HG03045 (cell line): ENCODE results near the gene PCNX2.

ENCODE experiments used
- ATAC-seq: cut with Tn5 transposase; IDR thresholded peaks from one replicate; pipeline ENCODE4 v1.9.1; 2021; ENCODE audit warnings: mild to moderate bottlenecking, moderate library complexity; ENCODE audit not compliant: unreplicated experiment

Gene PCNX2

DNA sequence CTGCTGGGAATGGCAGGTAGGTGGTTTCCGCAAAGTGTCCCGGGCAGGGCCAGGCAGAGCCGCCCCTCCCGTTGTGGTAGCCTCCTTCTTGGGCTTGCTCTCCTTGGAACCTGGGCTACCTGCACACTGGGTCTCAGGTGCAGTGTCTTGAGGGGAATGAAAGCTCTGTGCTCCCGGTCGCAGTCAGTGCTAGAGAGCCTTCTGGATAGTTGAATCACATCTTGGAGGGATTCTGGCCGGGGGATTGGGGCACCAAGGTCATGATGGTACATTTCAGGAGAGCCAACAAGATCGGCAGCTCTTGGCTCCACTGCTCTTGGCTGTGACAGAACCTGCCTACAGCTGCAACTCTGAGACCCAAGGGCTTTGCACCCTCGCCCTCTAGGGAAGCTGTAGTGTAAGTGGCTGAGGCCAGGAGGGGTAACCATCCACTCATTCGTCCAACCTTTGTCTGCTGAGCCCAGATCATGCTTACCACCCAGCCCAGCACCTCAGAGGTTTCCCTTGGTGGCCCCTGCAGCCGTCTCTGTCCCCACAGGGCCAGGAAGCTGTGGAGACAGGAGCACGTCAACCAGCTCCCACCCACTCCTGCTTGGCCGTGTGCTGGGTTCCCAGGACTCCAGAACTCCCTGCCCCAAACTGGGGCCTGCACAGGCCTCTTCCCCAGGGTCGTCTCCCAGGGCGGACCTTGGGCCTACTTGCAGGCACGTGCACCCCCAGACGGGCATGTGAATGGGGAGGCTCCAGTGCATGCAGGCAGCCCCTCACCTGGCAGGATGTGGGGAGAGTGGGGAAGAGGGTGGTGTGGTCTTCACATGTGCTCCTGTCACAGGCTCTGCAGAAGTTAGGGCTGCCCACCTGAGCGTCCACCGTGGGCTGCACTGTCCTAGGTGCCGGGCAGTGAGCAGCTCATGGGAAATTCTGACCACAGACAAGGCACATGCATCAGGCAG lies 305.1 kb downstream of the PCNX2 start:
- ATAC-seq, result no peak

DNA sequence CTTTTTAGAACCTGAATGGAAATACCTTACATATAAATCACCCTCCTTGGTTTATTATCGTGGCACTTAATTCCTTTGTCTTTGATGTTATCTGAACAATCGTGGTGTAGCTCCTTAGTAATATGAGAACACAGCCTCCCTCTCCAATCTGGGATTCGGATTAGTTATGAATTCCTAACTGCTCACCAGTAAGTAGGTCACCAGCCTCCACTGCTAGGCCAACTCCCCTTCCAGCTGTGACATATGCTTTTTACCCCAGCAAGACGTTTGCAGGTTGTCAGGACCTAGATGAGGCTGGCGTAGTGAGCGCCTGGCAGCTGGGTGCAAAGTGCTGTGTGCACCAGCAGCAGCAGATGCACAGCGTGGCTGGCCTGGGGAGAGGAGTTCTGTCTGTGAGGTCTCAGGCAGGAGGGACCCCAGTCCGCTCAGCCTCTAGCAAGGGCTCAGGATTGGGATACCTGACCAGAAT lies 306.9 kb downstream of the PCNX2 start:
- ATAC-seq, result no peak

DNA sequence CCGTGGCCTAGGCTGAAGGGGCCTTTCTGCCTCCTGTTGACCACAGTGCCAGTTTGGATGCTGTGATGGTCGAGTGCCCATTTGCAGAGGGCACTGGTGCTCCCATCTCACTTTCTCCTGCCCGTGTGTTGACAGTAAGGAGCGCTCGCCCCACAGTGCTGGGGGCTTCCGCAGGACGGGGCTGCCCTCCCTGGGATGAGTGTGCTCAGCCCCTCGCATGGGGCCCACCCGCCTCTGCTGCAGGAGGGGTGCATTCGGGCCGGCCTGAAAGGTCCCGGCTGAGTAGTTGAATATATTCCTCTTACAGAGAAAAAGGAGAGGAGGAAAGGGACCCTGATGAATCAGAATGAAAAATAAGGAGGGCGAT lies 307.8 kb downstream of the PCNX2 start:
- ATAC-seq, result no peak

DNA sequence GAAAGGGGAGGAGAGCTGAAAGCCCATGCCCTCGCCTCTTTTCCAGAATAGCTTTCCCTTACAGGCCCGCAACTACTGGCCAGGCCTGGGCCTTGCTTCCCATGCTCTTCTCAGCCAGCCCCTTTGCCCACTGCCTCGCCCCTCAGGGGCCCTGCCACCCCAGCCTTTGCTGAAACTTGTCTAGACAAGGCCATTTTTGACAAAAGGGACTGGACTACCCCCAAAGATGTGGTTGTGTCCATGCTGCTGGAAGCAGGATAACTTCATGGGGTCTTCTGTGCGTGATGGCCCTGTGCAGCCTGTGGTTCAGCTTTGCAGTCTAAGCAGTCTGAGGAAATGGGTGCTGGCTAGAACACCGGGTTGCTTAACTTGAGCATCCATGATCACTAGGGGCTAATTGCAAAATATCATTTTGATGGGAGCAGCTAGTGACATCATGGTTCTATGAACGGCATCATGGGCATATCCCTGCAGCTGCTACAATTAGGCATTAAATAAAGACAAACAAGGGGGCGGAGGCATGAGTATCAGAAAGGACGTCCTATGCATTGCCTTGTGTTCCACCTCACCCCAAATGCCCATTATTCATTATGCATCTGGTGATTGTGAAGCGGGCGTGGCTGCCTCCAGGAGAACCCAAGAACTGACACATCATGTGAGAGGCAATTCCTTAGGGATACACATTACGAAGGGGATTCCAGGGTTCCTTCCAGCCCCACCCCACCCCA lies 308.3 kb downstream of the PCNX2 start:
- ATAC-seq, result no peak

DNA sequence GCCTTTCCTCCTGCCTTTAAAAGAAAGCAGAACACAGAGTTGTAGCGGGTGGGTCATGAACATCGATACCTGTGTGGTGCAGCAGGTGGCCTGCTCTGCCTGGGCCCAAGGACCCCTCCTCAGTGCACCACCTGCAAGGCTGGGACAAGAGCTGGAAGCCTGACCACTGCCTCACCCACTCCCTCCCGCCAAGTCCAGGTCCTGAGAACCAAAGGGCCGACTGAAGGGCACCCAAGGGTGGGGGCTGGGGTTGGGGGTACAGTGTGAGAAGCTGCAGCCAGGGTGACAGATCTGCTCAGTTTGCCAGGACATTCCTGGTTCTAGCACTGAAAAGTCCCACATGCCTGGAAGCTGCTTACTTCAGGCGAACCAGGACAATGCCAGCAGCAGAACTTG lies 309.0 kb downstream of the PCNX2 start:
- no peak for ATAC-seq

DNA sequence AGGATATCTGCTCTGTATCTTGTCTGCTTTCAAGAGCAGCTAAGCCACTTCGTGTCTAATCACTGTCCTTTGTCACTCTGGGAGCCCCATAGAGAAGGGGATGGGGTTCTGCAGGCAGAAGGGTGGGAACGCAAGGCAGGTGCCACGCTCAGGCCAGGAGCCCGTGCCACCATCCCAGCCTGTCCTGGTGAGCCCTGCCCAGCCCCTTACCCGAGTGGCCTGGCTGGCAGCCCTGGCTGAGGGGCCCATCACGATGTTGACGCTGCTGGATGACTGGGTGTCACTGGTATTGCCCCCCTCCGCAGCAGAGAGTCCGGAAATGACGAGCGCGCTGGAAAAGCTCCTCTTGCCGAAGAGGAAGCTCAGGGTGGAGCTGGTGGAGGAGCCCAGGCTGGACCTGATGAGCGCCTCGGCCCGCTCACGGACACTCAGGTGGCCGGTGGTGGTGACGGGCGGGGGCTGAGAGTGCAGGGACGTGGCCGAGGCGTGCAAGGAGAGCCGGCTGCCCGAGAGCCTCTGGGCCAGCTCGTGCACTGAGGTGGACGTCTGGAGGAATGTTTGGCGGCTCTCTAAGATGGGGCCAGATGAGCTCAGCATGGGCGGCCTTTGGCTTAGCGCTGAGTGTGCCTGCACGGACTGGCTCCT lies 309.5 kb downstream of the PCNX2 start:
- ATAC-seq, result no peak

DNA sequence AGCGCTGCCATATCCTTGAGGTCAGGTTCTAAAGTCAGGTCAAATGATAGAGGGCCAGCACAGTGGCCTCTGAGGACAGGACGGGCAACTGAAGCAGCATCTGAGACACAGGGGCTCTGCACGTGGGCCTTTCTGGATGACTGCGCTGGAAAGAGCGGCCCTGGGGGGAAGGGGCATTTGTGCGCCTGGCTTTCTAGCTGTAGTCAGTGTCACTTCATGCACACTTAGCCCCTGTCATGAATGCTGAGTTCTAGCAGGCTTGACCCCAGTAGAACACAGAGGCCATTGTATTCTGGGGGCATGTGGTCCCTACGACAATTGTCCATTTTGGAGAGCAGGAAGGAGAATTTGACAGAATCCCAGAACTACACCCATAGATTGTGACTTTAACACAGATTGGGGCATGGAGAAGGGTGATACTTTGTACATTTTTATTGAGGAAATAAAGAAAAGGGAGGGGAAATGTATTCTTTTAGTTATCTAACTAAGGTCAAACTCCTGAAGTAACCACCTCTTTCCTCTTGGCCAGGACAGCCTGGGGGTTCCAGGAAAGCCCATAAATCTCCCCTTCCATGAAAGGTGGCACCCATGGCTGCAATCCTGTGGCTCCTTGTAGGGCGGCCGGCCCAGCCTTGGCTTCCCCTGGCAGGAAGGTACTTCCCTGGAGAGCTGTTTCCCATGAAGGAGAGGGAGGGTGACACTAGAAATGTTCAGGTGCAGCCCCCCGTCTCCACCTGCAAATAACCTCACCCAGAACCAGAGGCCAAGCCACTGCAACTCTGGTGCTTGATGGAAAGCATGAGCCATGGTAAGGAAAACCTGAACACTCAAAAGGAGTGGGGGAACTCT lies 310.7 kb downstream of the PCNX2 start:
- ATAC-seq, result no peak

DNA sequence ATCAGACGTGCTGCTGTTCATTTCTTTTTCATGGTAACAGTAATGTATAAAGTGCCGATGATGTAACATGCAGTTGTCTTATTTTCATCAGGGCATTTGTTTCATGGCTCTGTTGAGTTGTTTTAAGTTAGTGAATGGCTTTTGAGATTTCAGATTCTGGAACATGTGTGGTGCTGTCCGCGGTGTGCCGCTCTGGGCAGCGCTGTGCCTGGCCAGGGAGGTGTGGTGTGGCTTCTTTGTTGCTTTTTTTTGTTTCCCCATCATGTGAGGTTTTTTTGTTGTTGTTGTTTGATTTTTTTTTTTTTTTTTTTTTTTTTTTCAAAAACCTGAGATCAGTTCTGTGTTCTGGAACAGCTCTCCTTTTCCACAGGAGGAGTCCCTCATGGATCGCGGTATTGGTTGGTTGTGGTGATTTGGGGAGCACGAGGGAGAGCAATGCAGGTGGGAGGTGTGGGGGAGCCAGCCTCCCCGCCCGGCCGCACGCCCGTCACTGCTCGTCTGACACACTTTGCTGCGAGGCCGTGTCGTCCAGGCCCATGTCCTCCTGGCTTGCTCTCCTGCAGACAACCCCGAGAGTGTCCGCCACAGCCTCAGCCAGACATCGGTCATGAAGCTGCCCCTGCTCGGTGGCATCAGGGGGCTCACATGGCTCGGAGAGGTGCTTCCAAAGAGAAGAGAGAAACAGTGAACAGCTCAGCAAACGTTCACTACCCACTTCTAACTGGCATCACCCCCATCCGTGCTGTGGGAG lies 311.5 kb downstream of the PCNX2 start:
- ATAC-seq, result no peak

DNA sequence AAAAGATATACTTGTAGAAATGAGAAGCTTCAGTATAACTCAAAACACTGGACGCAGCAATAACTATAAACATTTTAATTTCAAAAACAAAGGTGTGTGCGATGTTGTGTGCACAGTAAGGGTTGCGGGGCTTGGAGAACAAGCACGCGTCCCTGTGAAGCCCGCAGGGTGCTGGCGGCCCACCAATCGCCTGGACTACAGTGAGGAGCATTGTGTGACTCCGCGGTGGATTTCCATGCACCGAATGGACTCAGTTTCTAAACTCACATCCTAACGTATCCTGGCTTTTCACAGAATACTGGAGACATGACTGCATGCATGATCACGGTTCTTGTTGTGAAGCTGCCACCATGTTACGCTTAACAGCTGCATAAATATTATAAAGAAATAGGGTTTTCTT lies 312.1 kb downstream of the PCNX2 start:
- no peak for ATAC-seq

DNA sequence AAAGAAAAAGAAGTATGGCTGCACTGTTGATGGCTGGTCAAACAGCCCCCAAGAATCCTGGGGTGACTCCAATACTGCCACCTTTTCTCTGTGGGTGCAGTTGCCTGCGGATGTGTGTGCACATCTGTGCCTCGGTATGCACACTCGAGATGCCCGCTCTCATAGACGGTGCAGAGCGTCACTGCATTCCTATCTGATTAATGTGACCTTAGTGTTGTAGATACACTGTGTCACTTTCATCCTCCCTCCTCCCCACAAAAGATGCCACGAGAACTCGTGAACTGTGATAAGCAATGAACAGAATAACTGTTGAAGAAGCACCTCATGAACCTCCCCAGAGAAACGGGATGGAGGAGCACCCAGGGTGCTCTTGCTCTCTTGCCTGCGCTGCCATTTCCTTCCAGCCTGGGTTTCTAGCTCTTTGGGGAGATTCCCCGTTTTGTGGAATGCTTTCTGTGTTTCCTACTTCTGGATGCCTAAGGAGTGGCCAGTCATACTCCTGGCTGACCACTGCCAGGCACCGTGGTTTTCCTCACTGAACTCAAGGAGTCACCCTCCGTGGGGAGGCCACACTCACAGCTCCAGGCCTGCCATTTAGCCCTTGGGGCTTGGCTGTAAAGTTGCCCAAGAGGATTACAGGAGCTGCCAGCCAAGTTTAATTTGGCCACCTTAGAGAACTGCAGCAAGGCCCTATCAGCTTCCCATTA lies 313.1 kb downstream of the PCNX2 start:
- no peak for ATAC-seq

DNA sequence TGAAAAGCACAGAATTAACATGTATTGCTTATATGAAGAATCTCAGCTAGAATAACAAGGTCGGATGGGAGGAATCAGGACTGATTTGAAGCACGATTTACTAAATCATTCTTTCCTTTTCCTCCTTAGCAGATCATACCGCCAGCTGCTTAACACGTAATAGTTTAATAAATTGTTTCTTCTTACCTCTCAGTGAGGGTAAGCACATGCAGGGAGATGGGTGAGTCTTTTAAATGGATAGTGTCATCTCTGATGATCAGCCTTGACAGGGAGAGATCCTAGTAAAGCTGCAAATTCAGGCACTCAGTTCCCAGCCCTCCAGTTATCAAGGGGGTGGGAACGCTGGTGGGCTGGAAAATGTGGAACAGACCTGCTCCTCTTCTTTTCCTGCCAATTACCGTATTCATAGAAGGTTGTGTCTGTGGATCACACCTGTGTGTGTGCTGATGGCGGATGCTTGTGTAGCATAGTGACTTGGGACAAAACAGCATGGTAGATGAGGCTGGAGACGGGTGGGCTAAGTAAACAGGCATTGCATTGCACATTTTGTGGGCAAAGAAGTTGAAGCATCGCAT lies 314.5 kb downstream of the PCNX2 start:
- ATAC-seq, result no peak

DNA sequence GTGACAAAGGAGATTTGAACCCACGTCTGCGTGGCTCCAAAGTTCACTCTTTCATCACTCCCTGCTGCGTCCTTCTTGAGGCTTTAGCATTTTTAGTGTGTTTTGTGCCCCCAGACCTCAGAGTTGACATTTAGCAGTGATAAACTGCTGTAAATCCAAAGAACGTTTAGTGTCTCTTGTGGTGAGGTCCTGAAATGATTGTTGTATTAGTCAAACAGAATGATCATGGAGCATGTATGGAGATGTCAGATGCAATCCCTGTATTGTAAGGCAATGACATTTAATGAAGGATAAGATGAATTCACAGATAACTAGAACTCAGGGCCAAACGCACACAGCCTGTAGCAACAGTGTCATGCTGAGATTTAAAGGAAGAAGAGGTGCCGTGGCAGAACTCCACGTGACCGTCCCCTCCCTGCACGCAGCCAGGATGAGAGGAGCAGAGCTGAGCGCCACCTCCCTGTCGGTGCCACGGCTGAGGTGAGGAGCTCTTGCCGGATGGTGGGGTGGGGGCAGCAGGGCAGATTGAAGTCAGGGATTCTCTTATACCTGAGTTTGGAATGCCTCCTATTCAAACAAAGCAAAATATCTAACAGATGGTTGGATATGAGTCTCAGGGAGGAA lies 315.1 kb downstream of the PCNX2 start:
- ATAC-seq, result no peak

DNA sequence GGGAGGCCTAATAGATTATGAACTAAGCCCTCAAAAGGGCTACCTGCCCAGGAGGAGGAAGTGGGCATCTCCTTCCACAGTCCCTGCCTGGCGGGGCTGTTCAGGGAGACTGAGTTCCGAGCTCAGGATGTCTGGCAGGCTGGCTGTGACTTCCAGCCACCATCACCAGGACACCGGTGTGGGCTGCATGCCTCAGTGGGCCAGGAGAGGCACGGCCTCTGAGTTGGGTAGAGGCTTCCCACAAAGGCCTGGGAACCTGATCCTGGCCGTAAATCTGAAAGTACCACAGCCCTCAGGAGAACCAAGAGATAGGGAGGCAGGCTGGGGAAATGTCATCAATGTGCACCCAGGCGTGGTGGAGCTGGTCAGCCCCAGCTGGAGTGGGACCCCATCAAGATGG lies 316.0 kb downstream of the PCNX2 start:
- no peak for ATAC-seq

DNA sequence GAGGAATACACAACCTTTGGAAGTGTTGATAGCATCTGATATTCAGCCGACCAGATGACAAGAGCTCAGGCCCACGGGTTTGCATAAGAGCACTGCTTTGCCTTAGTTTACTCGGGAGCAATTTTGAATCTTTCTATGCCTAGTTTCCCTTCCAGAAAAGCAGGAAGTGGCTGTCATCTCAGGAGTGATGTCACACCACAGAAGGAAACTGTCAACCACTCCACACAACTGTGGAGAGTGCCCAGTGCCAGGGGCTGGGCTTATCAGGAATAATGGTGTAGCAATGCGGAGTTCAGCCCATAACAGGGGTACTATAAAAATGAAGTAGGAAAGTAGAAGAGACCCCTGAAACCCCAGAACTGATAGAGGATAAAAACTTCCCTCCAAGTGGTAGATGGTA lies 316.7 kb downstream of the PCNX2 start:
- ATAC-seq, result no peak

DNA sequence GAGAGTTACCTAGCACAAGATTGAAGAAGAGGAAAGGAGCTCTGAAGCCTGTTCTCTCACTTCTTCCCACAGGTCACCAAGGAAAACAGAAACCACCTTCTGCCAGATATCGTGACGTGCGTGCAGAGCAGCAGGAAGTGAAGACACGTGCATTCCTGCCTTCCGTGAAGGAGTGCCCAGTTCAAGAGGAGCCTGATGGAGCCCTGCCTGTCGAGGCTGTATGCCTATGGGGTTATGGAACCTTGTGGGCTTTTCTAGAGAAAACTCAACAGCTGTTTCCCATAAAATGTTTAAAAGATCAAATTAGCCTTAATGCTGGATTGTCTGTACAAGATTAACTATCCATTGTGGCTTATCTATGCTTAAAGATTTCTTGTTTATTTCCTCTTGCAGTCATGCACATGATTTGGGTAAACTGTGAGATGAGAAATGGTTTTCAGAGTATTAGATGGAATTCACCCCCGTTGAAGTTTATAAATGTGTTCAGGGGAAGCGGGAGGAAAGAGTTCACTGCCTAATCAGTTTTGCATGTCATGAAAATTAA lies 317.4 kb downstream of the PCNX2 start:
- ATAC-seq, result no peak

DNA sequence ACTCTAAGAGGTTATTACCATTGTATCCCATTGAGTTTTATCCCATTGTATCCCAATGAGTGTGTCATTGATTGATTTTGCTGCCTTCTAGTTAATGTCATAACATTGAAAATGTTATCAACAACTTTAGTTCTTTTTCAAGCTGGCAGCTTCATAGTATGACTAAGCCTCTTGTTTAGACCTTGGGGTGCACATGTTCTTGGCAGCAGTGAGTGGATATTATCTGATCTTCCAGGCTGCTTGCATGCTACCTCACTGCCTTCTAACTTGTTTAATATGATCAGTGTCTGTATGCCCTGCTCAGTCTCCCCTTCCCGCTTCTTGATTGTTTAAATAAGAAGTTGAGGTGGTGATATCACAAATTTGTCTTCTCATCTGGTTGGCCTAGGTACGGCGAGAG lies 320.6 kb downstream of the PCNX2 start:
- no peak for ATAC-seq

DNA sequence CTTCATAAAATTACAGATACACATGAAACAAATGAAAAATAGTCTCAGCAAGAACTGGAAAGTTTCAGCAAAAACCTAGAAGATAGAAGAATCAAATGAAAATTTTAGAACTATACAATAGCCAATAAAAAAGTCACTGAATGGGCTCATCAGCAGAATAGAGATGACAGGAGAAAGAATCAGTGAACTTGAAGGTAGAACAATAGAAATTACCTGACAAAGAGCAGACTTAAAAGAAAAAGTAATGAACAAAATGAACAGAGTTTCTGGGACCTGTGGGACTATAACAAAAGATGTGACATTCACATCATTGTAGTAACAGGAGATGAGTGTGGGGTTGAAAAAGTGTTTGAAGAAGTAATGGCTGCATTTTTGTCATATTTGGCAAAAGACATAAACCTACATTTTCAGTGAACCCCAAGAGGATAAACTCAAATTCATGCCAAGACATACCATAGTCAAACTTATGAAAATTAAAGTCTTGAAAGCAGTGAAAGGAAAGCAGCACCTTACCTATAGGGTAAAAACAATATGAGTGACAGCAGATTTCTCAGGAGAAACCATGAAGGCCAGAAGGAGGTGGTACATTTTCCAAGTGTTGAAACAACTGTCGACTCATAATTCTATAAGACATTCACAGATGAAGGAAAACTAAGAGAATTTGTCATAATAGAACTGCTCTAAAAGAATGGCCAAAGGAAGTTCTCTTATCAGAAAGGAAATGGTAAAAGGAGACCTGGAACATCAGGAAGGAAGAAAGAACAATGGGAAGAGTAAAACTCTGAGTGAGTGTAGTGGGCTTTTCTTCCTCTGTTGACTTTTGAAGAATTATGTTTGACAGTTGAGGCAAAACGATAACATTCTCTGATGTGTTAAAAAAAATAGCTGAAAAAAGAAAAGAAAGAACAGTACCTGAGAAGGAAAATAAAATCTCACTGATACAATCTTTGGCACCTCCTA lies 321.6 kb downstream of the PCNX2 start:
- ATAC-seq, result no peak
